Suprapubic skin (tissue), 4 donors: Measurements from ENCODE around the gene CTNNA1.

ENCODE experiments used
- EP300 ChIP-seq: sonication (generic); formaldehyde crosslinking; IDR thresholded peaks from one replicate; pipeline ENCODE4 v1.6.1; 2017; ENCODE audit warnings: antibody characterized with exemption
- POLR2A ChIP-seq, 2 donors: fragments of 450-650 bp; IDR thresholded peaks; one replicate each; pipeline ENCODE4 v1.6.1; 2017; ENCODE audit warnings: antibody characterized with exemption in 2 of 2, mild to moderate bottlenecking in 2 of 2, moderate library complexity in 2 of 2
- POLR2AphosphoS5 ChIP-seq, 3 donors: sonication (generic); formaldehyde crosslinking; IDR thresholded peaks; one replicate each; pipeline ENCODE4 v1.6.1; 2017; ENCODE audit warnings: antibody characterized with exemption in 3 of 3
- TF ChIP-seq, protein P1 (sequence below), 2 donors: fragments of 200-600 bp in 1 of 2; fragments of 450-650 bp in 1 of 2; sonication (generic) in 1 of 2; IDR thresholded peaks; one replicate each; pipeline ENCODE4 v1.5.1; 2016 to 2019; ENCODE audit warnings: antibody characterized with exemption in 2 of 2, mild to moderate bottlenecking in 1 of 2, moderate library complexity in 1 of 2

DNA sequence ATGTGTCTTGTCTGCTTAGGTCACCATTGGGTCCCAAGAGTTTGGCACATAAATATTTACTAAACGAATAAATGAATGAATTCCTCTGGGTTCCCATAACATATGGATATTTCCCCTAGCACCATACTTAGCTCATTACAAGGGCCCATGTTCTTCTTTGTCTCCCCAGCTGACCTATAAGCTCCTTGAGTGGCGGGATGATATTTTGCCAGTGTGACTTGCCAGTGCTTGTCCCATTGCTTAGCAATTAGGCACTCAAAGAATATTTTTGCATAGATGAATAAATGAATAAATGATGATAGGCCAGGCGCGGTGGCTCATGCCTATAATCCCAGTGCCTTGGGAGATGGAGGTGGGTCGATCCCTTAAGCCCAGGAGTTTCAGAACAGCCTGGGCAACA is 16.9 kb upstream of the CTNNA1 start:
- TF ChIP-seq, protein P1, sequence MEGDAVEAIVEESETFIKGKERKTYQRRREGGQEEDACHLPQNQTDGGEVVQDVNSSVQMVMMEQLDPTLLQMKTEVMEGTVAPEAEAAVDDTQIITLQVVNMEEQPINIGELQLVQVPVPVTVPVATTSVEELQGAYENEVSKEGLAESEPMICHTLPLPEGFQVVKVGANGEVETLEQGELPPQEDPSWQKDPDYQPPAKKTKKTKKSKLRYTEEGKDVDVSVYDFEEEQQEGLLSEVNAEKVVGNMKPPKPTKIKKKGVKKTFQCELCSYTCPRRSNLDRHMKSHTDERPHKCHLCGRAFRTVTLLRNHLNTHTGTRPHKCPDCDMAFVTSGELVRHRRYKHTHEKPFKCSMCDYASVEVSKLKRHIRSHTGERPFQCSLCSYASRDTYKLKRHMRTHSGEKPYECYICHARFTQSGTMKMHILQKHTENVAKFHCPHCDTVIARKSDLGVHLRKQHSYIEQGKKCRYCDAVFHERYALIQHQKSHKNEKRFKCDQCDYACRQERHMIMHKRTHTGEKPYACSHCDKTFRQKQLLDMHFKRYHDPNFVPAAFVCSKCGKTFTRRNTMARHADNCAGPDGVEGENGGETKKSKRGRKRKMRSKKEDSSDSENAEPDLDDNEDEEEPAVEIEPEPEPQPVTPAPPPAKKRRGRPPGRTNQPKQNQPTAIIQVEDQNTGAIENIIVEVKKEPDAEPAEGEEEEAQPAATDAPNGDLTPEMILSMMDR (IDR thresholded peaks at IDR 0.05): no peak
- TF ChIP-seq POLR2A (IDR thresholded peaks at IDR 0.05) (no peak), EP300 (no peak), POLR2AphosphoS5 (IDR thresholded peaks at IDR 0.05) (no peak)
